ENCODE data around the gene MICAL2.
"Not testable (repeated sequence)": the region's sequence is repeated elsewhere in the genome, so short reads cannot be mapped to it uniquely, and the experiment has no call there.

Gene MICAL2

GRCh38 chr11:12146678-12147077 is 36.3 kb downstream of the MICAL2 start:
- H3K36me3 ChIP-seq (replicated peaks); H3K9me3 ChIP-seq; H3K4me3 ChIP-seq; H3K4me1 ChIP-seq; in situ Hi-C loops (cut with MboI; ENCODE audit: low sequenced_read_pairs); H3K27me3 ChIP-seq (ENCODE audit: low read depth); DNase-seq (ENCODE audit: low spot score in 2 of 2): not testable (repeated sequence)

- H3K4me3 ChIP-seq = no peak overlapping the region
- in situ Hi-C loops (cut with MboI; ENCODE audit: low sequenced_read_pairs) = no loop called here
- no peaks in the 10 kb centered on the region for H3K4me1 ChIP-seq
- no peaks in the 10 kb centered on the region for H3K36me3 ChIP-seq (replicated peaks)
- no peak for DNase-seq (ENCODE audit: low spot score in 2 of 2)
- H3K27me3 ChIP-seq (ENCODE audit: low read depth) = no peaks in the 10 kb centered on the region
- H3K9me3 ChIP-seq = no peaks in the 10 kb centered on the region
These were observed 37.4 kb downstream of the MICAL2 start for GRCh38 chr11:12147827-12148226.

- no peak for DNase-seq (ENCODE audit: low spot score in 2 of 2)
- no peaks in the 10 kb centered on the region for H3K4me1 ChIP-seq
- H3K36me3 ChIP-seq (replicated peaks) = no peaks in the 10 kb centered on the region
- H3K27me3 ChIP-seq (ENCODE audit: low read depth) = no peaks in the 10 kb centered on the region
- no peak overlapping the region for H3K4me3 ChIP-seq
- no peaks in the 10 kb centered on the region for H3K9me3 ChIP-seq
- in situ Hi-C loops (cut with MboI; ENCODE audit: low sequenced_read_pairs) = no loop called here
These were observed 38.1 kb downstream of the MICAL2 start for GRCh38 chr11:12148466-12148865.

- Histone ChIP-seq H3K4me3 (no peak overlapping the region), H3K4me1 (no peaks in the 10 kb centered on the region), H3K36me3 (replicated peaks) (no peaks in the 10 kb centered on the region), H3K9me3 (no peaks in the 10 kb centered on the region), H3K27me3 (ENCODE audit: low read depth) (no peaks in the 10 kb centered on the region)
- in situ Hi-C loops (cut with MboI; ENCODE audit: low sequenced_read_pairs) = no loop called here
- no peak for DNase-seq (ENCODE audit: low spot score in 2 of 2)
These were observed 38.5 kb downstream of the MICAL2 start for GRCh38 chr11:12148882-12149281.

- H3K4me1 ChIP-seq = no peaks in the 10 kb centered on the region
- no peak overlapping the region for H3K4me3 ChIP-seq
- no peak for DNase-seq (ENCODE audit: low spot score in 2 of 2)
- no peaks in the 10 kb centered on the region for H3K36me3 ChIP-seq (replicated peaks)
- in situ Hi-C loops (cut with MboI; ENCODE audit: low sequenced_read_pairs) = no loop called here
- no peaks in the 10 kb centered on the region for H3K9me3 ChIP-seq
- H3K27me3 ChIP-seq (ENCODE audit: low read depth) = no peaks in the 10 kb centered on the region
These were observed 39.4 kb downstream of the MICAL2 start for GRCh38 chr11:12149672-12150225.

- Histone ChIP-seq H3K4me3 (no peak overlapping the region), H3K27me3 (ENCODE audit: low read depth) (no peaks in the 10 kb centered on the region), H3K9me3 (no peaks in the 10 kb centered on the region), H3K4me1 (no peaks in the 10 kb centered on the region), H3K36me3 (replicated peaks) (no peaks in the 10 kb centered on the region)
- in situ Hi-C loops (cut with MboI; ENCODE audit: low sequenced_read_pairs) = no loop called here
- no peak for DNase-seq (ENCODE audit: low spot score in 2 of 2)
These were observed 40.5 kb downstream of the MICAL2 start for GRCh38 chr11:12150831-12151382.

GRCh38 chr11:12152321-12152720 is 41.9 kb downstream of the MICAL2 start:
- Histone ChIP-seq H3K36me3 (replicated peaks) (no peaks in the 10 kb centered on the region), H3K4me1 (no peaks in the 10 kb centered on the region), H3K4me3 (no peak overlapping the region), H3K9me3 (no peaks in the 10 kb centered on the region), H3K27me3 (ENCODE audit: low read depth) (no peaks in the 10 kb centered on the region)
- no peak for DNase-seq (ENCODE audit: low spot score in 2 of 2)
- in situ Hi-C loops (cut with MboI; ENCODE audit: low sequenced_read_pairs) = no loop called here

GRCh38 chr11:12154871-12155668 is 44.7 kb downstream of the MICAL2 start:
- Histone ChIP-seq H3K4me3 (no peak overlapping the region), H3K36me3 (replicated peaks) (no peaks in the 10 kb centered on the region), H3K9me3 (no peaks in the 10 kb centered on the region), H3K4me1 (no peaks in the 10 kb centered on the region; the same call in 1 of the 2 replicates), H3K27me3 (ENCODE audit: low read depth) (no peaks in the 10 kb centered on the region)
- in situ Hi-C loops (cut with MboI; ENCODE audit: low sequenced_read_pairs) = no loop called here
- DNase-seq (ENCODE audit: low spot score in 2 of 2) = no peak

GRCh38 chr11:12155696-12156095 is 45.3 kb downstream of the MICAL2 start:
- no peaks in the 10 kb centered on the region for H3K27me3 ChIP-seq (ENCODE audit: low read depth)
- in situ Hi-C loops (cut with MboI; ENCODE audit: low sequenced_read_pairs) = no loop called here
- no peaks in the 10 kb centered on the region for H3K36me3 ChIP-seq (replicated peaks)
- DNase-seq (ENCODE audit: low spot score in 2 of 2) = no peak
- no peaks in the 10 kb centered on the region for H3K9me3 ChIP-seq
- H3K4me1 ChIP-seq = peaks cover 4% of the 10 kb centered on the region
- H3K4me3 ChIP-seq = no peak overlapping the region

GRCh38 chr11:12156301-12157140 is 46.1 kb downstream of the MICAL2 start:
- DNase-seq (ENCODE audit: low spot score in 2 of 2) = no peak
- in situ Hi-C loops (cut with MboI; ENCODE audit: low sequenced_read_pairs) = no loop called here
- Histone ChIP-seq H3K27me3 (ENCODE audit: low read depth) (no peaks in the 10 kb centered on the region), H3K36me3 (replicated peaks) (no peaks in the 10 kb centered on the region), H3K4me3 (no peak overlapping the region), H3K4me1 (peaks cover 8% of the 10 kb centered on the region), H3K9me3 (no peaks in the 10 kb centered on the region)

- Histone ChIP-seq H3K27me3 (ENCODE audit: low read depth) (no peaks in the 10 kb centered on the region), H3K4me1 (peaks cover 8% of the 10 kb centered on the region), H3K4me3 (no peak overlapping the region), H3K36me3 (replicated peaks) (no peaks in the 10 kb centered on the region), H3K9me3 (no peaks in the 10 kb centered on the region)
- in situ Hi-C loops (cut with MboI; ENCODE audit: low sequenced_read_pairs) = no loop called here
- DNase-seq (ENCODE audit: low spot score in 2 of 2) = no peak
These were observed 46.9 kb downstream of the MICAL2 start for GRCh38 chr11:12157241-12157661.

GRCh38 chr11:12158909-12159308 is 48.5 kb downstream of the MICAL2 start:
- DNase-seq (ENCODE audit: low spot score in 2 of 2) = no peak
- H3K4me3 ChIP-seq = no peak overlapping the region

GRCh38 chr11:12159351-12160099 is 49.1 kb downstream of the MICAL2 start:
- H3K4me1 ChIP-seq = peaks cover 18% of the 10 kb centered on the region
- H3K4me3 ChIP-seq = no peak overlapping the region
- no peak for DNase-seq (ENCODE audit: low spot score in 2 of 2)
- H3K36me3 ChIP-seq (replicated peaks) = no peaks in the 10 kb centered on the region
- H3K27me3 ChIP-seq (ENCODE audit: low read depth) = no peaks in the 10 kb centered on the region
- H3K9me3 ChIP-seq = no peaks in the 10 kb centered on the region
- in situ Hi-C loops (cut with MboI; ENCODE audit: low sequenced_read_pairs) = no loop called here

More at GRCh38 chr11:12158909-12159308, 48.5 kb downstream of the MICAL2 start:
- H3K4me1 ChIP-seq = peaks cover 12% of the 10 kb centered on the region
- no peaks in the 10 kb centered on the region for H3K27me3 ChIP-seq (ENCODE audit: low read depth)
- in situ Hi-C loops (cut with MboI; ENCODE audit: low sequenced_read_pairs) = no loop called here
- no peaks in the 10 kb centered on the region for H3K36me3 ChIP-seq (replicated peaks)
- H3K9me3 ChIP-seq = no peaks in the 10 kb centered on the region
